H54 (cell line): Measurements from ENCODE around the gene NIPAL3.

Experiments
- DNase-seq: peaks from one replicate; pipeline ENCODE4 v3.0.0; 2011; ENCODE audit warnings: low spot score, mixed read lengths; ENCODE audit not compliant: insufficient read length
- FAIRE-seq: peaks from 3 replicates; lab custom pipeline; 2011; peaks lifted over from hg19 to GRCh38; lab: Jason Lieb, UNC
- POLR2A ChIP-seq: IDR thresholded peaks from 2 replicates; pipeline ENCODE4 v1.6.1; 2011; ENCODE audit warnings: low read depth, mild to moderate bottlenecking, low read length

The NIPAL3 gene

GRCh38 chr1:24424207-24424606 is 8.6 kb downstream of the NIPAL3 start:
- no peak for TF ChIP-seq POLR2A
- DNase-seq (no peak), FAIRE-seq (no peak)

GRCh38 chr1:24424990-24425389 is 9.4 kb downstream of the NIPAL3 start:
- FAIRE-seq: no peak
- no peak for TF ChIP-seq POLR2A

GRCh38 chr1:24425441-24425840 is 9.8 kb downstream of the NIPAL3 start:
- FAIRE-seq (no peak), DNase-seq (no peak)
- TF ChIP-seq POLR2A: no peak

More at GRCh38 chr1:24424990-24425389, 9.4 kb downstream of the NIPAL3 start:
- DNase-seq: no peak

- no peak for TF ChIP-seq POLR2A
- FAIRE-seq (no peak), DNase-seq (no peak)
Measured at GRCh38 chr1:24425922-24426321, 10.3 kb downstream of the NIPAL3 start.

GRCh38 chr1:24426744-24427544 is 11.3 kb downstream of the NIPAL3 start:
- no peak for FAIRE-seq
- no peak for TF ChIP-seq POLR2A
- no peak for DNase-seq

- no peak for DNase-seq
- no peak for TF ChIP-seq POLR2A
- no peak for FAIRE-seq
Measured at GRCh38 chr1:24427545-24427862, 11.9 kb downstream of the NIPAL3 start.

GRCh38 chr1:24435782-24436365 is 20.3 kb downstream of the NIPAL3 start:
- DNase-seq (no peak), FAIRE-seq (no peak)

GRCh38 chr1:24437631-24438396 is 22.2 kb downstream of the NIPAL3 start:
- TF ChIP-seq POLR2A: no peak
- DNase-seq (no peak), FAIRE-seq (no peak)

More at GRCh38 chr1:24435782-24436365, 20.3 kb downstream of the NIPAL3 start:
- TF ChIP-seq POLR2A: no peak

GRCh38 chr1:24438423-24438901 is 22.9 kb downstream of the NIPAL3 start:
- no peak for TF ChIP-seq POLR2A
- FAIRE-seq (no peak), DNase-seq (no peak)

- FAIRE-seq (no peak), DNase-seq (no peak)
- TF ChIP-seq POLR2A: no peak
Measured at GRCh38 chr1:24440436-24440835, 24.8 kb downstream of the NIPAL3 start.

- TF ChIP-seq POLR2A: no peak
- FAIRE-seq (no peak), DNase-seq (no peak)
Measured at GRCh38 chr1:24441480-24441879, 25.9 kb downstream of the NIPAL3 start.

GRCh38 chr1:24441996-24442668 is 26.5 kb downstream of the NIPAL3 start:
- FAIRE-seq (no peak), DNase-seq (no peak)
- no peak for TF ChIP-seq POLR2A

GRCh38 chr1:24442764-24443163 is 27.2 kb downstream of the NIPAL3 start:
- DNase-seq (no peak), FAIRE-seq (no peak)
- TF ChIP-seq POLR2A: no peak
